ENCODE data around the gene AVP.

- no peak for TF ChIP-seq CHD1 (IDR thresholded peaks at IDR 0.05; ENCODE audit: low read length)
- no peak for TF ChIP-seq ZNF175 (CRISPR knock-in tag; IDR thresholded peaks at IDR 0.05; ENCODE audit: low read depth)
- TF ChIP-seq RFX1 (IDR thresholded peaks at IDR 0.05): no peak
- no peak for TF ChIP-seq ZNF511 (CRISPR knock-in tag; IDR thresholded peaks at IDR 0.05)
- no peak for TF ChIP-seq ZBTB33 (CRISPR knock-in tag; IDR thresholded peaks at IDR 0.05)
Observed at GRCh38 chr20:3068986-3069900, 15.3 kb downstream of the AVP start.

Measured in K562 (cell line).